Measurements from ENCODE around the gene SLC25A41.

DNA sequence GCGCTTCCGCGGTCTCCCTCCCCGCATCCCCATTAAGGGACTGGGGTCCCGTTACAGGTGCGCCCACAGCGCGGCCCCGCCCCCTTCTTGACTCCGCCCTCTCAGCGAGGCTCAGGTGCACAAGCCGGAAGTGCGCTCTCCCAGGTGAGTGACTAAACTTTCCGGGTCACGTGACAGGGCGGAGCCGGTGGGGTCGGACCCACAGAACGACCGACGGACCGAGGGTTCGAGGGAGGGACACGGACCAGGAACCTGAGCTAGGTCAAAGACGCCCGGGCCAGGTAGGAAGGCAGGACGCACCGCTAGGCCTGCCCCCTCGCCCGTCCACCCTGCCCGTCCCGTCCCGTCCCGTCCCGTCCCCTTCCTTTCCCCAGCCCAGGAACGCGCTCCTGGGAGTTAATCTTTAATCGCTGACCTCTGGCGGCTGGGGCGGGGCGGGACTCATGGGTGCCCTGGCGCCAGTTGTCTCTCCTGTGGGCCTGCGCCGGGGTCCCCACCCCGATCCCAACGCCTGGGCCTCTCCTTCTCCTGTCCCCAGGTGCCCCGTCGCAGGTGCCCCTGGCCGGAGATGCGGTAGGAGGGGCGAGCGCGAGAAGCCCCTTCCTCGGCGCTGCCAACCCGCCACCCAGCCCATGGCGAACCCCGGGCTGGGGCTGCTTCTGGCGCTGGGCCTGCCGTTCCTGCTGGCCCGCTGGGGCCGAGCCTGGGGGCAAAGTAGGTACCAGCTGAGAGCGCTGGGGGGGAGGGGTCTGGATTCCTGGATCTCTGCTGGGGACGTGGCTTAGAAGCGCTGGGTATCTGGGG lies 30.7 kb upstream of the SLC25A41 start, which contains the start of gene CRB3:
- TF ChIP-seq CTCF (conservative IDR thresholded peaks at IDR 0.05) (no peak), ZFX (IDR thresholded peaks at IDR 0.05) (peak; percentile 61; the same call in 1 of the 2 replicates)

Data from C4-2B (cell line).